Neural cell (in vitro differentiated cells): ENCODE data around the gene CCNE1.

Experiments
- EP300 ChIP-seq: fragments of 450-650 bp; conservative IDR thresholded peaks from 2 replicates; pipeline ENCODE4 v1.6.1; 2014; ENCODE audit warnings: antibody characterized with exemption, mild to moderate bottlenecking, moderate library complexity; ENCODE audit not compliant: poor library complexity, severe bottlenecking
- EZH2 ChIP-seq: fragments of 200-600, 300-800 bp; shearing (Covaris generic), sonication (generic); IDR thresholded peaks from 2 replicates; pipeline ENCODE4 v1.6.1; 2014; ENCODE audit warnings: antibody characterized with exemption, low read length, borderline replicate concordance, mild to moderate bottlenecking; ENCODE audit not compliant: insufficient read depth, poor library complexity, severe bottlenecking
- MXI1 ChIP-seq: fragments of 450-650 bp; conservative IDR thresholded peaks from 2 replicates; pipeline ENCODE4 v1.6.1; 2014; ENCODE audit warnings: antibody characterized with exemption, mild to moderate bottlenecking; ENCODE audit not compliant: poor library complexity, severe bottlenecking
- POLR2AphosphoS5 ChIP-seq: IDR thresholded peaks from 2 replicates; pipeline ENCODE4 v1.6.1; 2012
- RAD21 ChIP-seq: fragments of 450-650 bp; conservative IDR thresholded peaks from 2 replicates; pipeline ENCODE4 v1.6.1; 2014; ENCODE audit warnings: antibody characterized with exemption, mild to moderate bottlenecking, moderate library complexity
- SMC3 ChIP-seq: fragments of 450-650 bp; conservative IDR thresholded peaks from 2 replicates; pipeline ENCODE4 v1.6.1; 2014; ENCODE audit warnings: antibody characterized with exemption, mild to moderate bottlenecking, moderate library complexity; ENCODE audit not compliant: poor library complexity
- TAF1 ChIP-seq: IDR thresholded peaks from 2 replicates; pipeline ENCODE4 v1.6.1; 2012; ENCODE audit warnings: low read depth
- TF ChIP-seq, protein P1 (sequence below): fragments of 450-650 bp; IDR thresholded peaks from 2 replicates; pipeline ENCODE4 v1.5.1; 2014; ENCODE audit warnings: antibody characterized with exemption, mild to moderate bottlenecking, moderate library complexity; ENCODE audit not compliant: poor library complexity, severe bottlenecking
- TF ChIP-seq, protein P2 (sequence below): IDR thresholded peaks from 2 replicates; pipeline ENCODE4 v1.6.1; 2012; ENCODE audit warnings: borderline replicate concordance

DNA sequence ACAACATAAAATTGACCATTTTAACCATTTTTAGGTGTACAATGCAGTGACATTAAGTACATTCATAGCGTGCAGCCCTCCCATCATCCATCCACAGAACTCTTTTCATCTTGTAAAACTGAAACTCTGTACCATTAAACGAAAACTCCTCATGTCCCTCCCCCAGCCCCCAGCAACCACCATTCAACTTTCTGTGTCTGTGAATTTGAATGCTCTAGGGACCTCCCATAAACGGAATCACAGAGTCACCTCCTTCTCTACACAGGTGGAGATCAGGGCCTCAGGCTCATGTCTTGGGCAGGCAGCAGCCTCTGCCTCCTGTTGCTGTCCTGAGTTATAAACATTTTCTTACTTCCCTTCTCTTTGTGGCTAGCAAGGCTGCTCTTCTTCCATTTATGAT lies 7.3 kb upstream of the CCNE1 start:
- TF ChIP-seq, protein P1, sequence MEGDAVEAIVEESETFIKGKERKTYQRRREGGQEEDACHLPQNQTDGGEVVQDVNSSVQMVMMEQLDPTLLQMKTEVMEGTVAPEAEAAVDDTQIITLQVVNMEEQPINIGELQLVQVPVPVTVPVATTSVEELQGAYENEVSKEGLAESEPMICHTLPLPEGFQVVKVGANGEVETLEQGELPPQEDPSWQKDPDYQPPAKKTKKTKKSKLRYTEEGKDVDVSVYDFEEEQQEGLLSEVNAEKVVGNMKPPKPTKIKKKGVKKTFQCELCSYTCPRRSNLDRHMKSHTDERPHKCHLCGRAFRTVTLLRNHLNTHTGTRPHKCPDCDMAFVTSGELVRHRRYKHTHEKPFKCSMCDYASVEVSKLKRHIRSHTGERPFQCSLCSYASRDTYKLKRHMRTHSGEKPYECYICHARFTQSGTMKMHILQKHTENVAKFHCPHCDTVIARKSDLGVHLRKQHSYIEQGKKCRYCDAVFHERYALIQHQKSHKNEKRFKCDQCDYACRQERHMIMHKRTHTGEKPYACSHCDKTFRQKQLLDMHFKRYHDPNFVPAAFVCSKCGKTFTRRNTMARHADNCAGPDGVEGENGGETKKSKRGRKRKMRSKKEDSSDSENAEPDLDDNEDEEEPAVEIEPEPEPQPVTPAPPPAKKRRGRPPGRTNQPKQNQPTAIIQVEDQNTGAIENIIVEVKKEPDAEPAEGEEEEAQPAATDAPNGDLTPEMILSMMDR: no peak
- no peak for TF ChIP-seq MXI1
- TF ChIP-seq EZH2: no peak
- TF ChIP-seq SMC3: no peak
- no peak for TF ChIP-seq POLR2AphosphoS5
- TF ChIP-seq, protein P2, sequence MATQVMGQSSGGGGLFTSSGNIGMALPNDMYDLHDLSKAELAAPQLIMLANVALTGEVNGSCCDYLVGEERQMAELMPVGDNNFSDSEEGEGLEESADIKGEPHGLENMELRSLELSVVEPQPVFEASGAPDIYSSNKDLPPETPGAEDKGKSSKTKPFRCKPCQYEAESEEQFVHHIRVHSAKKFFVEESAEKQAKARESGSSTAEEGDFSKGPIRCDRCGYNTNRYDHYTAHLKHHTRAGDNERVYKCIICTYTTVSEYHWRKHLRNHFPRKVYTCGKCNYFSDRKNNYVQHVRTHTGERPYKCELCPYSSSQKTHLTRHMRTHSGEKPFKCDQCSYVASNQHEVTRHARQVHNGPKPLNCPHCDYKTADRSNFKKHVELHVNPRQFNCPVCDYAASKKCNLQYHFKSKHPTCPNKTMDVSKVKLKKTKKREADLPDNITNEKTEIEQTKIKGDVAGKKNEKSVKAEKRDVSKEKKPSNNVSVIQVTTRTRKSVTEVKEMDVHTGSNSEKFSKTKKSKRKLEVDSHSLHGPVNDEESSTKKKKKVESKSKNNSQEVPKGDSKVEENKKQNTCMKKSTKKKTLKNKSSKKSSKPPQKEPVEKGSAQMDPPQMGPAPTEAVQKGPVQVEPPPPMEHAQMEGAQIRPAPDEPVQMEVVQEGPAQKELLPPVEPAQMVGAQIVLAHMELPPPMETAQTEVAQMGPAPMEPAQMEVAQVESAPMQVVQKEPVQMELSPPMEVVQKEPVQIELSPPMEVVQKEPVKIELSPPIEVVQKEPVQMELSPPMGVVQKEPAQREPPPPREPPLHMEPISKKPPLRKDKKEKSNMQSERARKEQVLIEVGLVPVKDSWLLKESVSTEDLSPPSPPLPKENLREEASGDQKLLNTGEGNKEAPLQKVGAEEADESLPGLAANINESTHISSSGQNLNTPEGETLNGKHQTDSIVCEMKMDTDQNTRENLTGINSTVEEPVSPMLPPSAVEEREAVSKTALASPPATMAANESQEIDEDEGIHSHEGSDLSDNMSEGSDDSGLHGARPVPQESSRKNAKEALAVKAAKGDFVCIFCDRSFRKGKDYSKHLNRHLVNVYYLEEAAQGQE: no peak
- TF ChIP-seq TAF1: no peak
- TF ChIP-seq RAD21: no peak
- no peak for TF ChIP-seq EP300
